Nephron progenitor cell (in vitro differentiated cells): ENCODE measurements around the gene SNX13.

ENCODE experiments used
- DNase-seq: peaks from one replicate; pipeline ENCODE4 v3.0.0; 2021
- H3K27ac Mint-ChIP-seq: 2 replicates; pipeline ENCODE4 v1.8.0; 2021; ENCODE audit warnings: mild to moderate bottlenecking, moderate library complexity, mixed read lengths
- H3K27me3 Mint-ChIP-seq: 2 replicates; pipeline ENCODE4 v1.8.0; 2021; ENCODE audit warnings: mild to moderate bottlenecking, low read depth, mixed read lengths; ENCODE audit not compliant: poor library complexity
- H3K36me3 Mint-ChIP-seq: 2 replicates; pipeline ENCODE4 v1.8.0; 2021; ENCODE audit warnings: low read depth, mixed read lengths
- H3K4me1 Mint-ChIP-seq: 2 replicates; pipeline ENCODE4 v1.8.0; 2021; ENCODE audit warnings: mixed read lengths
- H3K4me3 Mint-ChIP-seq: 2 replicates; pipeline ENCODE4 v1.8.0; 2021; ENCODE audit warnings: mild to moderate bottlenecking, moderate library complexity, mixed read lengths
- H3K9me3 Mint-ChIP-seq: 2 replicates; pipeline ENCODE4 v1.8.0; 2021; ENCODE audit warnings: mild to moderate bottlenecking, moderate library complexity, mixed read lengths
- CTCF ChIP-seq: fragments of 200-600 bp; sonication (generic); IDR thresholded peaks from 2 replicates; pipeline ENCODE4 v1.5.0; 2021; ENCODE audit warnings: antibody characterized with exemption

Gene SNX13

GRCh38 chr7:17985473-17986239 is 45.4 kb upstream of the SNX13 start:
- DNase-seq: no peak
- H3K9me3 Mint-ChIP-seq: peaks cover 4% of the 10 kb centered on the region
- no peak overlapping the region for H3K4me3 Mint-ChIP-seq
- no peaks in the 10 kb centered on the region for H3K4me1 Mint-ChIP-seq
- H3K36me3 Mint-ChIP-seq: no peaks in the 10 kb centered on the region
- no peak overlapping the region for H3K27ac Mint-ChIP-seq
- H3K27me3 Mint-ChIP-seq: peaks cover 7% of the 10 kb centered on the region
- no peak for TF ChIP-seq CTCF

DNA sequence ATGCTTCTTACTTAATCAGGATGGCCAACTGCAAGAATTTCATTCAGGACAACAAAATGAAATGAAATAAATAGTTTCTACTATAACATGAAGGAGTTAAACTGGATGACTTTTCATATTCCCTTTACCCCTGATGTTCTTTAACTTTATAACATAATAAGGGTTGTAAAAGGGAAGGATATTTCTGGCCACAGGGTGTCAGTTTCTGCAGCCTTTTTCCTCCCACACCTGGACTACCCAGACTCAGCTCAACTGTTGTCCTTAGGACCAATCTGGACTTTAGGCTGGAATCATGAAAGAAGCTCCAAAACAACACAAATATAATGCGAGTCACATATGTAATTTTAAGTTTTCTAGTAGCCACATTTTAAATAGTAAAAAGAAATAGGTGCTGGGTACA is 44.0 kb upstream of the SNX13 start:
- no peak for TF ChIP-seq CTCF
- peaks cover 7% of the 10 kb centered on the region for H3K27me3 Mint-ChIP-seq

GRCh38 chr7:17983221-17984062 is 43.1 kb upstream of the SNX13 start:
- no peak for DNase-seq
- Mint-ChIP-seq H3K27me3 (peaks cover 6% of the 10 kb centered on the region), H3K4me3 (no peak overlapping the region), H3K27ac (no peak overlapping the region), H3K36me3 (no peaks in the 10 kb centered on the region), H3K4me1 (no peaks in the 10 kb centered on the region), H3K9me3 (peaks cover 7% of the 10 kb centered on the region)
- TF ChIP-seq CTCF: no peak

More for the DNA sequence above, 44.0 kb upstream of the SNX13 start:
- H3K27ac Mint-ChIP-seq: peak overlapping the region; percentile 10
- H3K36me3 Mint-ChIP-seq: no peaks in the 10 kb centered on the region
- no peak for DNase-seq
- no peaks in the 10 kb centered on the region for H3K4me1 Mint-ChIP-seq
- no peak overlapping the region for H3K4me3 Mint-ChIP-seq
- peaks cover 7% of the 10 kb centered on the region for H3K9me3 Mint-ChIP-seq

- TF ChIP-seq CTCF: no peak
- Mint-ChIP-seq H3K27me3 (peaks cover 4% of the 10 kb centered on the region), H3K36me3 (no peaks in the 10 kb centered on the region), H3K9me3 (peaks cover 7% of the 10 kb centered on the region), H3K4me1 (no peaks in the 10 kb centered on the region), H3K27ac (no peak overlapping the region), H3K4me3 (no peak overlapping the region)
- DNase-seq: no peak
Measured at GRCh38 chr7:17976952-17977351, 36.7 kb upstream of the SNX13 start.

DNA sequence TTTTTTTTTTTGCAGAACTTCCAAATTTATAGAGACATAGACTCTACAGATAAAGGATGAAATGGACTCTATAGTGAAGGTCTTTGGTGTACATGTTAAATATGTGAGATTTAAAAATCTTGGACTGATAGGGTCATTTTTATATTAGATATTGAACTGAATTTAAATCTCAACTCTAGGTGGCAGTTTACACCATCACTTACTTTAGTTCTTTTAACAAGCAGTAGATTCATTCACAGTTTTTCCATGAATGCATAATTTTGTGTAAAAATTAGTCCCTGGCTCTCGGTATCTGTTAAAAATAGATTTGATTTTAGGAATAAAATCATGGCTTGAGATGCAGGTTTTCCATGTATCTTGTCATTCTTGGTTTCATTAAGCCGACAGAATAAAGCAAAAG is 31.1 kb upstream of the SNX13 start:
- Mint-ChIP-seq H3K27ac (no peak overlapping the region), H3K27me3 (peaks cover 1% of the 10 kb centered on the region), H3K36me3 (no peaks in the 10 kb centered on the region), H3K4me1 (no peaks in the 10 kb centered on the region), H3K4me3 (no peak overlapping the region), H3K9me3 (no peaks in the 10 kb centered on the region)
- no peak for TF ChIP-seq CTCF
- no peak for DNase-seq
